Activated naive CD8-positive, alpha-beta T cell treated with anti-CD3 and anti-CD28 coated beads for 36 hours (primary cell): ENCODE data around the gene RPS6KA4. TPM values are rescaled to one million over a fixed set of nuclear protein-coding genes. Genes with fewer than 3 reads are reported as not detected.
"Not testable (repeated sequence)": the region's sequence is repeated elsewhere in the genome, so short reads cannot be mapped to it uniquely, and the experiment has no call there.

ENCODE experiments used
- DNase-seq: peaks from one replicate; pipeline ENCODE4 v3.0.0; 2021
- H3K27ac Mint-ChIP-seq: one replicate; pipeline ENCODE4 v1.8.0; 2022; ENCODE audit warnings: mild to moderate bottlenecking, moderate library complexity, mixed read lengths
- H3K27me3 Mint-ChIP-seq: one replicate; pipeline ENCODE4 v1.8.0; 2022; ENCODE audit warnings: mild to moderate bottlenecking, mixed read lengths
- H3K36me3 Mint-ChIP-seq: one replicate; pipeline ENCODE4 v1.8.0; 2021; ENCODE audit warnings: mild to moderate bottlenecking, mixed read lengths
- H3K4me1 Mint-ChIP-seq: one replicate; pipeline ENCODE4 v1.8.0; 2021; ENCODE audit warnings: mixed read lengths
- H3K4me3 Mint-ChIP-seq: one replicate; pipeline ENCODE4 v1.8.0; 2022; ENCODE audit warnings: mild to moderate bottlenecking, moderate library complexity, mixed read lengths
- H3K9me3 Mint-ChIP-seq: one replicate; pipeline ENCODE4 v1.8.0; 2022; ENCODE audit warnings: mixed read lengths
- total RNA-seq, 2 experiments: library from RNA; stranded (reverse); gene quantifications; one replicate each; pipeline ENCODE4 v1.2.3, GENCODE V29; 2021

The RPS6KA4 gene
- total RNA-seq, 2 experiments from 2014 or later = 20.3 to 24.5 TPM

DNA sequence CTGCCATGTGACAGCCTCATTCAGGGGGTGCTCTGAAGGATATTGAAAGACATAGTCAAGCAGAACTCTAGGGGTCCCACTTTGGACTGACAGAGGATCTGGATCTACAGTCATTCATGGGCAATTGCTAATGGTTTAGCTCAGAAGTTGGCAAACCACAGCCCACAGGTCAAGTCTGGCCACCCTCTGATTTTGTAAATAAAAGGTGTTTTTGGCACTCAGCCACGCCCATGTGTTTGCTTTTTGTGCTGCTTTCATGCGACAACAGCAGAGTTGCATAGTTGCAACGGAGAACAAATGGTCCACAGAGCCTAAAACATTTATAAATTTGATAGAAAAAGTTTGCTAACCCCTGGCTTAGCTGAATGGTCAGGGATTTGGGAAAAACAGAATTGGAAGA, 41.7 kb downstream of the RPS6KA4 start:
- H3K27ac Mint-ChIP-seq = no peak overlapping the region
- no peaks in the 10 kb centered on the region for H3K9me3 Mint-ChIP-seq
- no peaks in the 10 kb centered on the region for H3K4me1 Mint-ChIP-seq
- H3K27me3 Mint-ChIP-seq = peaks cover 7% of the 10 kb centered on the region
- H3K4me3 Mint-ChIP-seq = no peak overlapping the region
- H3K36me3 Mint-ChIP-seq = no peaks in the 10 kb centered on the region
- no peak for DNase-seq

DNA sequence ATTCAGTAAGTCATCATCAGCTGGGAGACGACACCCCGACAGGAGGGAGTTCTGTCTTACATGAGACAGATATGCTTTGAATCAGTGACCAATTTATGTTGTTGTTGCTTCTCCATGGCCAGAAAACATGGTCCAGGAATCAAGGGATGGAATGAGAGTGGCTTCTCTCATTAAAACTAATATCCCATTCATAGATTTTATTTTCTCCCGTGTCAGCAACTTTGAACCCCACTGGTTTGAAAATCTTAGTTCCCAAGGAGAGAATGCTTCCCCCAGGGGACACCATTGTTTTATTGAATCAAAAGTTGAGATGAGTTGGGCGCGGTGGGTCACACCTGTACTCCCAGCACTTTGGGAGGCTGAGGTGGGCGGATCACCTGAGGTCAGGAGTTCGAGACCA, 42.8 kb downstream of the RPS6KA4 start:
- Mint-ChIP-seq H3K4me3 (no peak overlapping the region), H3K36me3 (no peaks in the 10 kb centered on the region), H3K27me3 (peaks cover 7% of the 10 kb centered on the region), H3K27ac (no peak overlapping the region), H3K4me1 (no peaks in the 10 kb centered on the region), H3K9me3 (no peaks in the 10 kb centered on the region)
- no peak for DNase-seq

DNA sequence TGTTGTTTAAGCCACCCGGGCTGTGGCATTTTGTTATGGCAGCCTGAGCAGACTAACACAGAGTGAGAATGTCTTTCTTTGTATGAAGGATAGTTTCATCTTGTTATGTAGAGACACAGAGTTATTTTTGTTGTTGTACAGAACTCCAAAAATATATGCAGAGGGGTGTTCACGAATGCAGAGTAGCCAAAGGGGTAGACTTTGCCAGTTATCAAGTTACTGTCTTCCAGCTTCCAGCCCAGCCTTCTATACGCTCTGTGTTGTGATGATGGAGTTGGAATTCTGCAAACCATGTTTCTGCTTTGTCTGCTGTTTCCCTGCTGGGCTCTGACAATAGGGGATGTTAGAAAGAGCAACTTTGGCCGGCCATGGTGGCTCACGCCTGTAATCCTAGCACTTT, 44.1 kb downstream of the RPS6KA4 start:
- no peaks in the 10 kb centered on the region for H3K36me3 Mint-ChIP-seq
- no peaks in the 10 kb centered on the region for H3K9me3 Mint-ChIP-seq
- H3K4me1 Mint-ChIP-seq = no peaks in the 10 kb centered on the region
- H3K27ac Mint-ChIP-seq = no peak overlapping the region
- H3K4me3 Mint-ChIP-seq = no peak overlapping the region
- DNase-seq = no peak
- peaks cover 3% of the 10 kb centered on the region for H3K27me3 Mint-ChIP-seq

DNA sequence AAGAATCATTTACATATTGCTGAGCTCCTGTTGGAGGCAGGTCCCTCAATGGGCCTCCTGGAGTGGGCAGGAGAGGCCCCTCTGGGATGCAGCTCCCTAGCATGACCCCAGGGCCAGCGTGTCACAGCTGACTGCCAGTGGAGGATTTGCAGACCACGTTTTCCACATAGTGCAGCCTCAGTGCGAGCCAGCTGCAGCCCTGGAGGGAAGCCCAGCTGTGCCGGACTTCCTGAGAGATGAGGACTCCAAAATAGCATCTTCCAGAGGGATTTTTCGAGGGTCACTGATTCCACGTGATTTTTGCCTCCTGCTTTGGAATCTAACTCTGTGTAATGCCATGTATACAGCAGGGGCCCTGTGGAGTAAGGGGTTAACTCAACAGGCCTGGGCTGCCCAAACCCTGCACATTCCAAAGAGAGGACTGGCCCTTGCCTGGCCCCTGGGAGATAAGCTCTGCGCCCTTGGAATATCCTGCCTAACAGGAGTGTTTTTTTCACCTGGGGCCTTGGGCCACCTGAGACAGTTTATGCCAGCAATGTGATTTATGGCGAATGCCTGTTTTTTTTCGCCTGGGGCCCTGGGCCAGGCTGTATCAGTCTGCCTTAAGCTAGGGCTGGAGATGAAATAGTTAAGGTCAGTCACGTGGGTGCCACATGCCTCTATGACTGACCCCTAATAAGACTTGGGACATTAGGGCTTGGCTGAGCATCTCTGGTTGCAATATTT, 47.4 kb downstream of the RPS6KA4 start:
- no peak for DNase-seq
- Mint-ChIP-seq H3K27ac (no peak overlapping the region), H3K27me3 (peaks cover 3% of the 10 kb centered on the region), H3K9me3 (no peaks in the 10 kb centered on the region), H3K4me3 (no peak overlapping the region), H3K4me1 (no peaks in the 10 kb centered on the region), H3K36me3 (no peaks in the 10 kb centered on the region)

DNA sequence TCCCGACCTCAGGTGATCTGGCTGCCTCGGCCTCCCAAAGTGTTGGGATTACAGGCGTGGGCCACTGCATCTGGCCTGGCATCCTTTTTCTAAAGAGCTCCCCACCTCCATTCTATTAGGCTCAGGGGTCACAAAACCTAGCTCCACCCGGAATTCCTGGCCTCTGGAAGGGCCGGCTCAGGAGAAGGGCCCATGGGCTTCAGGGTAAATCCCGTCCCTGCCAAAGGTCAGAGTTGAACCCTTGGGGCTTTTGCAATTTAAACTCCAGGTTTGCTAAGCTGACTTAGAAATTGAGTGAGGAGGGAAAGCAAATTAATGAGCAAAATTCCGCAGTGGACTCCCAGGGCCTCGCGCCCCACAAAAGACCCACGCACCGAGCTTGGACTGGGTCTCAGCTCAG, 48.3 kb downstream of the RPS6KA4 start:
- Mint-ChIP-seq H3K36me3 (no peaks in the 10 kb centered on the region), H3K9me3 (no peaks in the 10 kb centered on the region), H3K4me1 (no peaks in the 10 kb centered on the region), H3K4me3 (no peak overlapping the region), H3K27me3 (peaks cover 3% of the 10 kb centered on the region), H3K27ac (no peak overlapping the region)
- DNase-seq = no peak

DNA sequence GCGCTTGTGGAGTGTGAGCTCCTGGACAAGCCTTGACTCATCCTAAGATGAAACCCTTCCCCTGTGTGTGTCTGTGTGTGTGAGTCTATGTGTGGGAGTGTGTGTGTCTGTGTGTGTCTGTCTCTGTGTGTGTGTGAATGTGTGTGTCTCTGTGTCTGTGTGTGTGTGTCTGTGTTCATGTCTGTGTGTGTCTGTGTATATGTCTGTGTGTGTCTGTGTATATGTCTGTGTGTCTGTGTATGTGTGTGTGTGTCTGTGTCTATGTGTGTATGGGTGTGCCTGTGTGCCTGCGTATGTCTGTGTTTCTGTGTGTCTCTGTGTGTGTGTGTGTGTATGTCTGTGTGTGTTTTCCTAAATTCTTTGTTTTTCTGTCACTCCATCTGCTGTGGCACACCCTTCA, 48.7 kb downstream of the RPS6KA4 start:
- H3K27ac Mint-ChIP-seq = no peak overlapping the region

DNA sequence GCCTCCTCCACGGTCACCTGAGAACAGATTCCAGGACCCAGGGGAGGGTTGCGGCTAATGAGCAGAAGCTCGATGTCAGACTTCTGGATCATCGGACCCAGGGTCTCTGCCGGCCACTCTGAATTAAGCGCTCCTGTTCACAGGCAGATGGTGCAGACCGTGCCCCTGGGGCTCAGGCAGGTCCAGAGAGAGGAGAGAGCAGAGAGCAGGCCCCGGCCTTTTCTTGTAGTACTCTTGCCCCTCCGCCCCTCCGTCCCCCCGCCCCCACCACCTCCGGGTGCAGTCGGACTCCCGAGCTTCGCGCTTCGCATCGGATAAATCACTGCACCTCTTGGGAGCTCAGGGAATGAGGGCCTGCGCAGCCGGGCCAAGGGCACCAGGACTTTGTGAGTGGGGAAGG, 50.3 kb downstream of the RPS6KA4 start:
- Mint-ChIP-seq H3K36me3 (no peaks in the 10 kb centered on the region), H3K4me3 (no peak overlapping the region), H3K4me1 (no peaks in the 10 kb centered on the region), H3K9me3 (no peaks in the 10 kb centered on the region), H3K27ac (no peak overlapping the region), H3K27me3 (peaks cover 2% of the 10 kb centered on the region)
- DNase-seq = no peak

More for the DNA sequence above, 48.7 kb downstream of the RPS6KA4 start:
- Mint-ChIP-seq H3K9me3 (no peaks in the 10 kb centered on the region), H3K36me3 (no peaks in the 10 kb centered on the region), H3K4me3 (no peak overlapping the region), H3K27me3 (peaks cover 3% of the 10 kb centered on the region), H3K4me1 (no peaks in the 10 kb centered on the region)
- DNase-seq = no peak

DNA sequence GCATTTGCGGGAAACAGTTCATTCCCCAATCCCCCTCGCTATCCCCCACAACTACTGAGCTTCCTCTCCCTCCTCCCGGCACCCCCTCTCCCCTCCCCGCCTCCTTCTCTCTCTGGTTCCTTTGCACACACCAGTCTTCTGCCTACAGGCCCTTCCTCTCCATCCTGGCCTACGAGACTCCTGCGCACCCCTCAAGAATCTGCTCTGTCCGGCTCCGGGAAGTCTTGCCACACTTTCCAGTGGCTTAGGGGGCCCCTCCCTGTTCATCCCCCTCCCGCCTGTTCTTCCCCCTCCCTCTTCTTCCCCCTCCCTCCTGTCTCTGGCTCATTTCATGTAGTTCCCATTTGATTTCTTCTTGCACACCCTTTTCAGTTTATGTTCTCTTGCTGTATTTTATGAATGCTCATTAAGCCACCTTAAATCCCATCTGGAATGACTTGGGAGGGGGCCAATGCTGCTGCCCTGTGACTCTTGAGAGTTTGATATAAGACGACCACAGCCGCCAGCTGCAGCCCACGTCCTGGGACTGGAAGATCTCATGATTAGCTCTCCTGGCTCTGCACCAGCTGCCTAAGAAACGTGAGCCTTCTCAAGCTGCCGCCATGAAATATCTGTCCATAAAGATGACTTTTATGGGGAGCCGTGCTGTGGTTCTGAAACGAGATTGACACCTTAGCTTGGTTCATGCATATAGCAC, 50.9 kb downstream of the RPS6KA4 start:
- H3K27ac Mint-ChIP-seq = no peak overlapping the region
- no peaks in the 10 kb centered on the region for H3K9me3 Mint-ChIP-seq
- peaks cover 2% of the 10 kb centered on the region for H3K4me1 Mint-ChIP-seq

DNA sequence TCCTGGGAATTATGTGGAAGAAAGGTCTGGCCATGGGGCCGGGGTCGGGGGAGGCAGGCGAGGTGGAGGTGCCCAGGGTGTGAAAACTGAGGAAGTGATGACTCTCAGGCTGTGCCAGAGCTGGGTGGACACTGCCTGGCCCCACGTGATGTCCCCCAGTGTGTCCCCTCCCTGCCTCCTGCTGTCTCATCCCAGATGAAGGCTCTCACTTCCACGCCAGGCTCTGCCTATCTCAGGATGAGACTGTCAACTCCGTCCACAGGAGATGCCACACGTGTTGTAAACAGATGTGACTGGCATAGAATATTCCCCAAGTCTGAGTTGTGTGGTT, 51.4 kb downstream of the RPS6KA4 start:
- Mint-ChIP-seq H3K27ac (no peak overlapping the region), H3K27me3 (no peaks in the 10 kb centered on the region), H3K4me1 (peaks cover 6% of the 10 kb centered on the region), H3K9me3 (no peaks in the 10 kb centered on the region), H3K4me3 (no peak overlapping the region), H3K36me3 (no peaks in the 10 kb centered on the region)
- DNase-seq = no peak

More for the DNA sequence above, 50.9 kb downstream of the RPS6KA4 start:
- Mint-ChIP-seq H3K27me3 (no peaks in the 10 kb centered on the region), H3K36me3 (no peaks in the 10 kb centered on the region), H3K4me3 (no peak overlapping the region)
- no peak for DNase-seq

DNA sequence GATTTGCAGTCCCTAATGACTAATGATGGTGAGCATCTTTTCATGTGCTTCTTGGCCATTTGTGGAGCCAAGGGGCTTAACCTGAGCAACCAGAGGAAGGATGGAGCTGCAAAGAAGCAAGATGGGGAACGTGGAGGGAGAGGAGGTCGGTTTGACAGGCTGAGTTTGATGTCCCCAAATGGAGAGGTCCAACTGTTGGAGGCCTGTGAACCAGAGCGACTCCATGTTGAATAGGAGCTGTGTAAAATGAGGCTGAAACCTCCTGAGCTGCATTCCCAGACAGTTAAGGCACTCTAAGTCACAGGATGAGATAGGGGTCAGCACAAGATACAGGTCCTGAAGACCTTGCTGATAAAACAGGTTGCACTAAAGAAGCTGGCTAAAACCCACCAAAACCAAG, 54.5 kb downstream of the RPS6KA4 start:
- Mint-ChIP-seq H3K27ac (no peak overlapping the region), H3K4me1 (peaks cover 11% of the 10 kb centered on the region), H3K9me3 (peaks cover 3% of the 10 kb centered on the region), H3K27me3 (no peaks in the 10 kb centered on the region), H3K4me3 (no peak overlapping the region), H3K36me3 (no peaks in the 10 kb centered on the region)
- no peak for DNase-seq

DNA sequence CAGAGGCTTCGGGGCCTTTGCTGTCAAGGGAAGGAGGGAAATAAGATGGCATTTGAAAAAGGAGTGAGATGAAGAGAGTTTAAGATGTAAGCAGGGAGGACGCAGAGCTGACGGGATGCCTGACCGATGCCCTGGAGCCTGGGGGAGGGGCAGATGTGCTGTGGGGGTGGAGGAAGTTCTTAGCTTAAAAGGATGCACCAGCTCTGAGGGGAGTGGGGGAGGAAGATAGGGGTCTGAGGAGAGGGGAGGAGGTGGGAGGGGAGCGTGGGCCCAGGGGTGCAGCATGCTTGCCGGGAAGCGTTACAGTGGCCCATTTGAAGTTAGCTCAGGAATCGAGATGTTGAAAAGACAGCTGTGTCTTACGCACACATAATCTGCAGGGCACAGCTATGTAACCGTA, 56.3 kb downstream of the RPS6KA4 start:
- Mint-ChIP-seq H3K36me3 (no peaks in the 10 kb centered on the region), H3K9me3 (peaks cover 5% of the 10 kb centered on the region), H3K4me1 (peaks cover 11% of the 10 kb centered on the region), H3K27me3 (no peaks in the 10 kb centered on the region), H3K4me3 (no peak overlapping the region), H3K27ac (no peak overlapping the region)
- DNase-seq = no peak

DNA sequence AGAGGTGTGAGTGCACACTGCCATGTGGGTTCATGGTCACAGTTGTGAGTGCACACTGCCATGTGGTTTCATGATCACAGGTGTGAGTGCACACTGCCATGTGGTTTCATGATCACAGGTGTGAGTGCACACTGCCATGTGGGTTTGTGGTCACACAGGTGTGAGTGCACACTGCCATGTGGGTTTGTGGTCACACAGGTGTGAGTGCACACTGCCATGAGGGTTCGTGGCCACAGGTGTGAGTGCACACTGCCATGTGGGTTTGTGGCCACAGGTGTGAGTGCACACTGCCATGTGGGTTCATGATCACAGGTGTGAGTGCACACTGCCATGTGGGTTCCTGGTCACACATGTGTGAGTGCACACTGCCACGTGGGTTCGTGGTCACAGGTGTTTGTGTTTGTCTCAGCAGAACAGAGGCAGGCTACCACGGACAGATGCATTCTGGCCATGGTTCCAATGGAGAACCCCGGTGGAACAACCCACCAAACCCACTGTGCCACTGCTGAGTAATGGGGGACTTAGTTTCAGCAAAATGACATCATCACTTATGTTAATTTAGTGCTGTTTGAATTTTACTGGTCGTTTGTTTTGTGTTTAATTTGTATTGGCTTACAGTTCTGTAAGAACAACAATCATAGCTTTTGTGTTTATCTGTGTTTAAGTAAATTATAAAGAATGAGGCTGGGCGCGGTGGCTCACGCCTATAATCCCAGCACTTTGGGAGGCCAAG, 57.2 kb downstream of the RPS6KA4 start:
- no peak overlapping the region for H3K4me3 Mint-ChIP-seq
- no peaks in the 10 kb centered on the region for H3K36me3 Mint-ChIP-seq
- DNase-seq = no peak
- no peaks in the 10 kb centered on the region for H3K27me3 Mint-ChIP-seq
- no peak overlapping the region for H3K27ac Mint-ChIP-seq
- peaks cover 11% of the 10 kb centered on the region for H3K4me1 Mint-ChIP-seq
- H3K9me3 Mint-ChIP-seq = peaks cover 5% of the 10 kb centered on the region

DNA sequence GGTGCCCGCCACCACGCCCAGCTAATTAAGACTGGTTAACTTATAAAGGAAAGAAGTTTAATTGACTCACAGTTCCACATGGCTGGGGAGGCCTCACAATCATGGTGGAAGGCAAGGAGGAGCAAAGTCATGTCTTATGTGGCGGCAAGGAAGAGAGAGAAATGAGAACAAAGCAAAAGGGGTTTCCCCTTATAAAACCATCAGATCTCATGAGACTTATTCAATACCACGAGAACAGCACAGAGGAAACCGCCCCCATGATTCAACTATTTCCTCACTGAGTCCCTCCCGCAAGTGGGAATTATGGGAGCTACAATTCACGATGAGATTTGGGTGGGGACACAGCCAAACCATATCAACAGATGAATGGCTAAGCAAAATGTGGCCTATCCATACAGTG, 59.3 kb downstream of the RPS6KA4 start:
- not testable (repeated sequence) for H3K36me3 Mint-ChIP-seq, H3K4me3 Mint-ChIP-seq, H3K9me3 Mint-ChIP-seq, DNase-seq, H3K27me3 Mint-ChIP-seq, H3K27ac Mint-ChIP-seq
- H3K4me1 Mint-ChIP-seq = peaks cover 11% of the 10 kb centered on the region

DNA sequence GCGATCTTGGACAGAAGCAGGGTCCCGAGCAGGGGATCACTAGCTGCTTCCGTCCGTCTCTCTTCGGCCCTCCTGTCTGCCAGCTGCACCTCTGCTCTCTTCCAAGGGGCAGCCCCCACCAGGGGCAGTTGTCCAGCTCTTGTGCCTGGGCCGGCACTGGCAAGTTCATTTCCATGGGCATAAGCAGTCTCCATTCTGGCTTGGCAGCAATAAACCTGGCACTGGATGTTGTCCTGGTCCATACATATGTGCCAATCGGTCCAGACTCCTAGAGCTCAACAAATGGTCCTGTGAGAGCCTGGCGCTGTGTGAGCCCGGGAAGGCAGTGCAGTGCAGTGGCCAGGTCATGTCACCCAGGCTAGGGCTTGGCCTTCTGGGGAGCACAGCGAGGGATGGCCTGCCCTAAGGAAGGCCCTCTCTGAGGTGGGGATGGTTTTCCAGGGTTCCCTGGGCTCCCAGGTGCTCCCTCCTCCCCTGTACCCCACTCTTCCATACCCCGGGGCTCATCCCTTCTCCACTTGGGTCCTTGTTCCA, 60.4 kb downstream of the RPS6KA4 start:
- no peak overlapping the region for H3K27ac Mint-ChIP-seq
- H3K27me3 Mint-ChIP-seq = peaks cover 3% of the 10 kb centered on the region
- H3K4me3 Mint-ChIP-seq = no peak overlapping the region
- peaks cover 8% of the 10 kb centered on the region for H3K9me3 Mint-ChIP-seq
- no peak for DNase-seq
- peaks cover 11% of the 10 kb centered on the region for H3K4me1 Mint-ChIP-seq
- no peaks in the 10 kb centered on the region for H3K36me3 Mint-ChIP-seq

DNA sequence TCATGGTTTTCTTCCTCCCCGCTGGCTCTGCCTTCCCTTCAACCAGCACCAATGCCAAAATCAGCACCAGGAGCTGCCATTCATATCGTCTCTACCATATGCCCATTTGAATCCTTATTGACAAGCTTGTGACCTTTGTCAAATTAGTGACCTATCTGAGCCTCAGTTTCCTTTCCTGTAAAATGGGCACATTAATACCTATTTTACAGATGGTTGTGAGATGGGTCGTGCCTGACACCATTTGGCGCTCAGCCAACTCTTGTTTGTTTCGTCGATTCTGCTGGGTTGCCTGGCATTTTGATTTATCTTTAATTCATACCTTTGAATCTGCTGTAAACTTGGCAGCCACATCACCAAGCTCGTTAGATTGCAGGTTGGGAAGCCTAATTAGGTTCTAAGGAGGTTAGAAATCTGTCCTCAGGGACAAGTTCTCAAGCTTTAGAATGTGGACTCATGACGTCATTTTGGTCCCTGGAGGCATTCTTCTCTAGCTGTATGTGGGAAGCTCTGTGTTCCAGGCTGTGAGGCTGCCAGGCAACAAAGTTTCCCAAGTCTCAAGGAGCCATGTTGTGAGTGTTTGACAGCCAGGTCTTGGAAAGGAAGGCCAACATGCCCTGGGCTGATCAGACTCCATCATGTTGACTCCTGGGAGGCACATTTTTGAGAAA, 61.0 kb downstream of the RPS6KA4 start:
- Mint-ChIP-seq H3K27me3 (peaks cover 3% of the 10 kb centered on the region), H3K36me3 (no peaks in the 10 kb centered on the region), H3K4me3 (no peak overlapping the region), H3K4me1 (peaks cover 9% of the 10 kb centered on the region), H3K9me3 (peaks cover 8% of the 10 kb centered on the region), H3K27ac (no peak overlapping the region)
- DNase-seq = no peak
